Stimulated activated CD4-positive, alpha-beta T cell treated with anti-CD3 and anti-CD28 coated beads, Interleukin-15, amount 100 ng/mL, for 1 hour (primary cell): ENCODE measurements around the gene TTC28.

ENCODE experiments used
- DNase-seq, 2 donors: peaks; one replicate each; pipeline ENCODE4 v3.0.0-alpha.2; 2020; ENCODE audit warnings: low read depth in 1 of 2, low spot score in 1 of 2

The TTC28 gene

DNA sequence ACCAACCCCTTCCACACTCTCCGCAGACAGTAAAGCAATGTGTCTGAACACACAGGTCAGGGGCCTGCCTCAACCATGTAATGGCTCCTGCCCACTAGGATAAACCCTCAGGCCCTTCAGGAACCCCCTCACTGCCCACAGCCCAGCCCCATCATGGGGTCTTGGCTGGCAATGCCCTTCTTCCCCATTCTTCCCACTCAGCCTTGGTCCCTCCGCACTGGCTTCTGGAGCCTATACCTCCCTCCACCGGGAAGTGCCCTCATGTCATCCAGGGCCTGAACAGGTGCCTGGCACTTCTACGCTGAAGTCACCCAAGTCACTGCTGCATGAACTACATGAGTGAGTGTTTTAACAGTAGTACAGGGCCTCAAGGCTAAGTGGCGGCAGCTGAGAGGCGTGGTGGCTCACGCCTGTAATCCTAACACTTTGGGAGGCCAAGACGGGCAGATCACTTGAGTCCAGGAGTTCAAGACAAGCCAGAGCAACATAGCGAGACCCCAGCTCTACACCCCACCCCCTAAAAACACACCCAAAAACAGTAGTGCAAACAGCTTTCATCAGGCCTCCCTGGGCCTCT, 685.8 kb downstream of the TTC28 start:
- DNase-seq, result no peak

DNA sequence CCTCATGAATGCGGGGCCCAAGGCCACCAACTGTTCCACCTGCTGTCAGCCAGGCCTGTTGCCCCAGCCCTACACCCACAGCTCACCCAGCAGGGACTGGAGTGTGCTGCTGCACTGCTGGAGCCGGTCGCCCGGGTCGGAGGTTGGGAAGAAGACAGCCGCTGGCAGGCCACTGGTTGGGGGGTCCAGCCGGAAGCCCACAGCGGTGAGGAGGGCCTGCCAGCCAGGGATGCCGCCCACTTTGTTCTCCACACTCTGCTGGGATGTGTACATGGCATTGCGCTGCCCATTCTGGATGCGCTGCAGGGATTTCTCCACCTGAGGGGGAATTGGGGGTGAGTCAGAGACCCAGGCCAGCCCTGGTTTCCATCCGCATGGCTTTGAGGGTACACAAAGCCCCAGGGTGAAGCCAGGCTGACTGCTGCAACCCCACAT, 686.4 kb downstream of the TTC28 start:
- no peak for DNase-seq

DNA sequence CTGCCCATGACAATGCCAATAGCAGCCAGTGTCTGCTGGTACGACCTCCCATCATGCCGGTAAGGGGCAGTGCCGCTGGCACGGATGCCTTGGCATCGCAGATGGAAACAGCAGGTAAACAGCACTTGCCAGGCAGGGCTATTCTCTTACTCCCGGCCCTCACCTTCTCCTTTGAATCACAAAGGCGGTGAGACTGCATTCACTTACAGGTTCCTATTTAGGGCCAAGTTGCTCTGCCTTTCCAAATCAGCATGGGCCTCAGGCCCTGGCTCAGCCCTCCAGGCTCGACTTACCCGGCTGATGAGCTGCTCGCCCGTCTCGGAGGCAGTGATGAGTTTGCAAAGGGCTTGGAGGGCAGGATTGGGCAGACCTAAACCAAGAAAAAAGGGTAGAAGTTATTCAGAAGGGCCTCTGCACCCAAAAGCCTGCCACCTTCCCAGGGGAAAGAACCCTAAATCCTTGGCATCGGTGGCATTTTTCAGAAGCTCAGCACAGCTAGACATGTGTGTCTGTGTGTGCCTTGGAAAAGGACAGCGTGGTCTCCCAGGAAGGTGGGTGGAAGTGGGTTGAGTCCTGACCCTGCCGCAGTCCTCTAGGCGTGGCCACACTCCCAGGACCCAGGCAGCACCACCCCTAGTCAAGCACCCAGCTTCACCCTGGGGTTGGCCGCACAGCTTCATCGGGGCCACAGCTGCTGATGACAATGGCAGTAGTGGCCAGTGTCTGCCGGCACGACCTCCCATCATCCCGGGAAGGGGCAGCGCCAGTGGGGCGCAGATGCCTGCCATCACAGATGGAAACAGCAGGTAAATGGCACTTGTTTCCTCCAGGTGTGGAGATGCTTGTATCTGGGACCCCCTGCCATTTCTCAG, 687.1 kb downstream of the TTC28 start:
- no peak for DNase-seq

DNA sequence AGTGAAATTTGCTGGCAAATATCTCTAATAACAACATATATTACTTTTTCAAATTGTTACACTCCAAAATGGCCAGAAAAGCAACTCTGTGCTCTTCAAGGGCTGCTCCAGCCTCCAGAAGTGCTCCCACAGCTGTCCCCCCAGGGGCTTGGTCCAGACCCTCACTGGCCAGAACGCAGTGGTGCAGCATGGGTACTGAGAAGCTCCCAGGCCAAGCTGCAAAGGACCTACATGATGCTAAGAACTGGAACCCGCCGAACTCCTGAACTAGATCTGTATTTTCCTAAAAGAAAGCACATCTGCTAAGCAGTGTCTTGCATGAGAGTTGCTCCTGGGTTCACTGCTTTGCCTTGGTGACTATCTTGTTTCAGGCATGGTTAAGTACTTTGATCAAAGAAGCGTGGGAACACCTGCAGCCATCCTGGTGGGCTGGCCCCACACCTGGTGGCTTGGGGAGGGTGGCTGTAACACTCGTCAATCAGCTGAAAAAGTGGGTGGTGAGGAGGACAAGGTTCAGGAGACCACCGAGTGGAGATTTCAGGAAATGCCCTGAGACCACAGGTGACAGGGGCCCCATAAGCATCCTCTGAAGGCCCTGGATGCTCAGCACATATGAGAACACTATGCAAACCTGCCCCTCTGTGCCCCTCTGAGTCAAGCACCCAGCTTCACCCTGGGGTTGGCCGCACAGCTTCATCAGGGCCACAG, 687.9 kb downstream of the TTC28 start:
- DNase-seq, result no peak

DNA sequence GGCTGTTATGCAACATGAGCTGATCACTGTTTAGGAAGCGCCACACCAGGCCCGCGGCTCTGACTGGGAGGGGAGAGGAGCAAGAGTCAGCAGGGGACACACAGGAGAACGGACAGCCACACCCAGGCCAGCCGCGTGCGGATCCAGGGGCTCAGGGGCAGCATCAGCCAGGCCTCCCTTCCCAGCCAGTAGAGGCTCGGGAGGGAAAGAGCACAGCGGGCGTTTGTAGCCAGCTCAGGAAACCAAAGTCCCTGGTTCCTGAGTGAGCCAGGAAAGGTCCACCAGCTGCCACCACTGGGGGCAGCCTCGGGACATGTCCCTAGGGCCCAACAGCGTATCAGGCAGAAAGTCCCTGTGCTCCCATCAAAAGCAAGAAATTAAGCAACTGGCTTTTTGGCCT, 688.8 kb downstream of the TTC28 start:
- DNase-seq, result no peak

DNA sequence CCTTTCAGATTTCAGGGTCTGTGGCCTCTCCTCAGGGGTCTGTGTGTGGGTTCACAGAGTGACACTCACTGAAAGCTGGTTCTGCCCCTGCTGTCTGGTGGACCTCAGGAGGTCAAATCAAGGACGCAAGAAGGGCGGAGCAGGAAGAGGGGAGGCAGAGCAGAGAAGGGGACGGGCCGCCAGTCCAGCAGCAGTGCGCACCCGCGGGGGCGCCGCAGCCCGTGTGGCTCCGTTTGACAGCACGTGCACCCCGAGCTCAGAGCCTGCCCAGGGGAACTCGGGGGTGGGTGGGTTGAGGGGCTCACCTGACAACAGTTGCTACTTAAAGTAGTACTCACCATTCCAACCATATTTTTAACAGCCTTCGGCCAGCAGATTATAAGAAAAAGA, 689.2 kb downstream of the TTC28 start:
- no peak for DNase-seq

DNA sequence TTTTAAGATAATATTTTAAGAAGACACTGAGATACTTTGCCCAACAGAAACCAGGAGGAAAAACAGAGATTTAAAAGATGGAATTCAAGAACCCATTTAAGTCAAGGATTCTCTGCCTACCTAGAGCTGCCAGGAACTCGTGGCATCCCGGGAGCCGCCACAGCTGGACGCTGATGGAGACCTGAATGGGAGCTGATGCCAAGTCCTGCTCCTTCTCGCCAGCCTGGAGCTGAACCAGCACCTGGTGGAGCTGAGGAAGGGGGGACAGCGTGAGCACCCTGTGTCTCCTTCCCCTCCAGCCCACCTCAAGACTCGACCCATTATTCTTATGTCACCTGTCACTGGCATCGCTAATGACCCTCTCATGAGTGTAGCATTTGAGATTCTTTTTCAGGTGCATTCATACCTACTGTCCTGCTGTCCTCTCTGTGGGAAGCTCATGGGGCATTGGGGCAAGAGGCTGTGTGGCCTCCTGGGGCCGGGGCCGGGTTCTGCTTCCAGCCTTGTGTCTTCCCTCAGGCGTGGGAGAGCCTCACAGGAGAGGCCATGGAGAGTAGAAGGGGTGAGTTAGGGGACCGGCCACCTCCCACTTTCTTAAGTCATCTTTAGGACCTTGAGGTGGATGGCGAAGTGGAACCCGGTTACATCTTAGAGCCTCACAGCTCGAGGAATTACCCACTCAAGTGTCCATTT, 689.7 kb downstream of the TTC28 start:
- DNase-seq, result no peak

DNA sequence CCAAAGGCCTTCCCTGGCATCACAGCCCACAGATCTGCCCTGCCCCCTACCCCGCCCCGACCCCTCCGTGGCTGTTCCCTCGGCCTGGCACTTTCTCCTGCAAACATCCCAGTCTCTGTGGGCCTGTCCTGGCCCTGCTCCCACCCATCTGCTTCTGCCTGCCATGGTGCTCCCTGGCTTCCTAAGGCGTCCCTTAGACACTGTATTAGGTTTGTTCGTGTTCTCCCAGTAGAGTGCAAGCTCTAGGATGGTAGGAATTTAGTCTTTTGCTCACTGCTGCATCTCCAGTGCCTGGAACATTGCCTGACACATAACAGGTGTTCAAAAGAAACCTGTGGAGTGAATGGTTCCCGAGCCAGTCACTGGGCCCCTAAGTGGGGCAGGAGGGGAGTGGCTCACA, 690.9 kb downstream of the TTC28 start:
- DNase-seq, result no peak

DNA sequence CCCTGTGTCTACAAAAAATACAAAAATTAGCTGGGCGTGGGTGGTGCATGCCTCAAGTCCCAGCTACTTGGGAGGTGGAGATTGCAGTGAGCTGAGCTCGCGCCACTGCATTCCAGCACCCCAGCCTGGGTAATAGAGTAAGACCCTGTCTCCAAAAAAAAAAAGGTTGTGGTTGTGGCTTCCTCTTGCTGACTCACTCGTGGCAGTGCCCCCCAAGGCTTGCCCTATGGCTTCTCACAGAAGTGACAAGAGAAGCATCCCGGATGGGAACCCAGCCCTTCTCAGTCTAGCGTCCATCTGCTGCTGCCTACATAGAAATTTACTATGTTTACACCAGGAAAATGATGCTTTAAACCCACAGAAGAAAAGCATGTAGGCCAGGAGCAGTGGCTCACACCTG, 692.1 kb downstream of the TTC28 start:
- no peak for DNase-seq

DNA sequence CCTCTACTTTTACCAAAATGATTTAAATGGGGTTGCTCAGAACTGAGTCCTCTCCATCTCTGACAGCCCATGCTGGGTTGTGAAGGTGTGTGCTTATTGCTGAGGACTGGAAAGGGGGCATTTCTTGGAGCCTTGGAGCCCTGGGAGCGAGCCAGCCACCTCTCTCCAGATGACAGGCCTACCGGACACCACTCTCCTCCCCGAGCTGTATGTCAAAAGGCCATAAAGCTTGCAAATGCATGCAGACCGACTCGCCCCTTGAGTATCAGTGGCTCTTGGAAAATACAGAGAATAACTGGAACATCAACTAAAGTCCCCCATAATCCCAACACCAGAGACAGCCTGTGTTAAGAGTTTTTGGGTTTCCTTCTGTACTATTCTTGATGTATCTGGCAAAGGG, 692.7 kb downstream of the TTC28 start:
- DNase-seq, result no peak

DNA sequence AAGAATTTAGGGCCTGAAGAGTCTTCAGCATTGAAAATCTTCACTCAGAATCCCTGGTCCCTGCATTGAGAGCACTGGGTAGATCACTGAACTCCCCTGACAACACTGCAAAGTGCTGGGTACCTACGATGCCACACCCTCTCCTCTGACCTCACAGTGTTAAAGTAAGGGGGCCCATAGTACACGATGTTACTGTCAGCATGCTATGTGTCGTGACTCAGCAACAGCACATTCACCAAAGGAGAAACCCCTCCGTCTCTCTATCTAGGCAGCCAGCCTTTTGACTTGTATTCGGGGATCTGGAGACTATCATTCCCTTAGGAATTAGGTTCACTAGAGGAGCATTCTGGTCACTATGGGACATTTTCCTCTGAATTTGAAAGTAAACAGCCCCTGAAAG, 693.2 kb downstream of the TTC28 start:
- DNase-seq, result no peak

DNA sequence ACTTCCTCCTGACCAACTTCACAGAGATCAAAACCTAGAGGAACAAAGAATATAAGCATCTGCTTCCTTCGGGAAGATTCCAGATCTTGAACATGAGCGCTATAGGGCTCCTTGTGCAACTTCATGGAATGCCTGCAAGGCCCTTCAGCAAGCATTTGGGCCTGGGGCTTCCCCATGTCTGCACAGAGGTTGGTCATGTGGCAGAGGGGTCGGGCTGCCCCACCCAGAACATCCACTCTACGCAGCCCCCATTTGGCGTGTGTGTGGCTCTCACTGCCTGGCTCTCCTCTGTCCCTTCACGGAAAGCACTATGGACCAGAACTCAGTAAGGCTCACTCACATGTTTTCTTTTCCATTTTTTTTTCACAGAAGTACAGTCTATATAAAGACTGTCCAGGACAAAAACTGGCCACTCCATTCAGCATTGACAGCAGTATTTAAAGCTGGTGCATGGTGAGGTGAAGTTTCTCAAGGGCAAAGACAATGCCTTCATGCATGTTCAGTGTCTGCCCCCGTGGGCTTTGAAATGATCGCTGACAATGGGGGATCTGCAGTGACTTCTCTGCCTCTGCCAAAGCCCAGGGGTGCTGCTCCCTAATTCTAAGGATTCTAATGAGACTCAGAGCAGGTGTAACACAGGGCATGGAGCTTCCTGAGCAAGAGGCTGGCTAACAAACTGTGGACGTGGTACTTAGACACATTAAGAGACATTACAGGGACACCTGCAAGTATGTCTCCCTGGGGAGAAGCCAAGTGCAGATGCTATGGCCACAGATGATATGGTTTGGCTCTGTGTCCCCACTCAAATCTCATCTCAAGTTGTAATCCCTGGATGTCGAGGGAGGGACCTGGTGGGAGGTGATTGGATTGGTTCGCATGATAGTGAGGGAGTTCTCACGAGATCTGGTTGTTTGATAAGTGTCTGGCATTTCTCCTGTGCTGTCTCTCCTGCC, 694.0 kb downstream of the TTC28 start:
- DNase-seq, result no peak

DNA sequence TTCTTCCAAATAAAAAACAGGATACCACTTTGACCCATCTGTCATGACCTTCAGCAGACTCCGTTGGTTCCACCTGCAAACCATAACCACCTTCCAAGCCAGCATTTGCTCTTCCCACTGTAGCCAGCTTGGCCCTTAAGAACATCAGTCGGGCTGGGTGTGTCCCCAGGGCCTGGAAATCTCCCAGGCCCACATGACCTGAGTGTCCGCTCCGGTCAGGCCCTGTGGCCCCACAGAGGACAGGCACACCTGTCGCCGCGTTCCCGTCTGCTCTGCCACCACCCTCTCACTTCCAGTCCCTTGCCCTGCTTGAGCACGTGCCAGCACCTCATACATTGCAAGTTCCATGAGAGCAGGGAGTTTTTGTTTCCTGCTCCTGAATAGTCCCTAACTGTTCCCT, 694.9 kb downstream of the TTC28 start:
- no peak for DNase-seq

DNA sequence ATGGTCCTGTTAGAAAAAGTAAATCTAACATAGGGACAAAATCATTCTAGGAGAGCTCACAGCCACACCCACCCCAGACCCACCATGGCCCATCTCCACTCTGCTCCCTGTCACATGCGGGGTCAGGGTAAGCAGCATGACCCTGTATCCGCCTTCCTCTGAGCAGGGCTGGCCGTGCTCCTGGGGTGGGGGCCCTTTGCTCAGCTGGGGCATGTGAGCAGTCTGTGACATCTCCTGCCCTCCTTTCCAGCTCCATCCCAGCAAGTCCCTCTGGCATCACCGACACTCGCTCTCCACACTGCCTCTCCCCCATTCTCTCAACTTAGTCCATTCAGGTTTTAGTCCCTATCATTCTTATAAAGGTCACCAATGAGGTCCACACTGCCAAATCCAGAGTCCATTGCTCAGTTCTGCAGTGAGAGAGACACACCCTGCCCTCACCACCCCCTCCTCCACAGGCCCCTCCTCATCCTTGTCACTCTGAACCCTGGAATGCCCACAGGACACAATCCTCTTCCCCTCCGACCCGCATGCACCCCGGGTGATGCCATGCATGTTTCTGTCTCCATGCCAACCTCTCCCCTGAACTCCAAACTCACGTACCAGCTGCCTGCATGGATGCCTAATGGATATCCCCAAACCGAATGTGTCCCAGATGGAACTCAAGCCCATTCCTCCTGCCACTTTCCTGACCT, 695.5 kb downstream of the TTC28 start:
- no peak for DNase-seq

DNA sequence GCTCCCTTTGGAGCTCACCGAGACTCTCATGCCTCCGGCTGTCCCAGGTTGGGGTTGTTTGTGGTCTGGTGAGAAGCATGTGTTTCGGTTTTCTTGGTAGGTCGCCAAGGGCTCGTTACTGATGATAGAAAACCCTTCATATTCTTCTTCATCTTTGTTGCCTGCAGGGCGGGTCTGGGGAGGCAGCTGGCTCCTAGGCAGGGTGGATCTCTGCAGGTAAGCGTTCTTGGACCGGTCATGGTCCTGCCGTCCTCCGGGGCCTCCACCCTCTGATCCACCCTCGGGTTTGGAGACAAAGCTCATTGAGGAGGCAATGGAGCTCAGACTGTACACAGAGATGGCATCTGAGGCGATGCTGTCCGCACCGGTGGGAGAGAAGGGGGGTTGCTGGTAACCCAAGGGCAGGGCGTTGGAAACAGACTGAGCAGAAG, 696.3 kb downstream of the TTC28 start:
- DNase-seq, result no peak

DNA sequence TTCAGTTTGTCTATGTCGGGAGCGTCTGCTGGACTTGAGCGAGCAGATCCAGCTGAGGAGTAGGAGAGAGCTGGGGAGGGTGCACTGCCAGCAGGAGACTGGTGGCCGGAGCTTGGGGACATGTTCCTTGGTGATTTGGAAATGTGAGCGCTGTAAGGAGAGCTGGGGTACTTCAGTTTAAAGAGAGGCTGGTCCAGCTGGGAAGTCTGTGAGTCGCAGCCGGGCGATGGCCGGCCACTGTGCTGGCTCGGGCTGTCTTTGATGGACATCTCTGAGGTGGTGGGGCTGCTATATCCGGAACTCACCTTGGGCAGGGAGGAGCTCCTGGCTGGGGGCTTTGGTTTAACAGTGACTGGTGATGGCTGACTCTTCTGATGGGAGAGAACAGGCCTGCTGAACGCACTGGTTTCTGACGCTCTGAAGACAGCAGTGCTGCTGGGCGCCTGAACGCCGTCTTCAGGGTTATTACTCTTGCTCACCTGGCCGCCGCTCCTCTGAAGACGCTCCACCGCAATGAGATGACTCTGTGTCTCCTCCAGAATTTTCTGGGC, 696.9 kb downstream of the TTC28 start:
- DNase-seq, result no peak

DNA sequence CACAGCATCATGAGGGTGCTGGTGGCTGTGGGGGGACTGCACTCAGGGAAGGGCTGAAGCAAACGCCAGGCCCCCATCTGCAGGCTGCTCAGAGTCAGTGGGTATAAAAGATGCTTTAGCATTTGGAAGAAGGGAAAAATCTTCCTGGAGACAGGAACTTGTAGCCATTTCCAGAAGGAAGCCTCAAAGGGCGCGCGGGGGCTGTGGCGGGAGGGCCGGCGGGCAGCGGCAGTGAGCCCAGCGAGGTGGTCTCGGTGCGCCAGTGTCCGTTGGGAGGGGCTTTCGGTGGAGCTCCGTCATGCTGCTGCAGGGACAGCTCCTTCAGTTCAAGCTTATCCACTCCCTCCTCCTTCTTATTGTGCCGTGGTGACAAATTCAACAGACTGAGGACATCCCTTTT, 697.5 kb downstream of the TTC28 start:
- no peak for DNase-seq

DNA sequence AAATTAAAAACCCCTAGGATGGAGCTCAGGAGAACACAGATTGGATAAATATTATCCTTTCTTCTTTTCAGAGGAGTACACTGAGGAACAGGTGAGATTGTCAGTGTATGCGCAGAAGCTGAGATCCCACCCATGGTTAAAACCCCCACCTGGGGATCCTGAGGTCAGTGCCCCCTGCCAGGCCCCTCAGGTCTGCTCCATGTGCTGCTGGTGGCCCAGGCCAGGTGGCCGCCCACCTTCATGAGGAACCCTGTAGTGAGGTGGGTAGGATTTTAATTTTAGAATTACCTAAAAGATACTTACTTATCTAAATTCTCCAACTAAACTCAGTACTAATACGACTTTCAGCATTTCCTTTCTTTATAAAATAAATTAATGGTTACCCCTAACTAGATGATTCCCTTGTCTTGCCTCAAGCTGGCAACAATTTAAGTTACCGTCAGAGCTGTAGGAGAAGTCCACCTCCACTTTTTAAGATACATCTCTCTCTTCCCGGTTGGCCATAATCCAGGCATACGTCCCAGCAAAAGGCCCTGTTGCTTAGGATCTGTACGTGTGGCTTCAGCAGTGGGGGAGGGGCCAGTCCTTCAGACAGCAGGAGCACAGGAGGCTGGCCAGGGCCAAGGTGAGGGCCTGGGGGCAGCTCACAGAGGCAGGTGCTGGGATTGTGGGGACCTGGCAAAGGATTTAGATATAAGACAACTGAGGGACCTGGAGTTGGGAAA, 699.1 kb downstream of the TTC28 start:
- no peak for DNase-seq

DNA sequence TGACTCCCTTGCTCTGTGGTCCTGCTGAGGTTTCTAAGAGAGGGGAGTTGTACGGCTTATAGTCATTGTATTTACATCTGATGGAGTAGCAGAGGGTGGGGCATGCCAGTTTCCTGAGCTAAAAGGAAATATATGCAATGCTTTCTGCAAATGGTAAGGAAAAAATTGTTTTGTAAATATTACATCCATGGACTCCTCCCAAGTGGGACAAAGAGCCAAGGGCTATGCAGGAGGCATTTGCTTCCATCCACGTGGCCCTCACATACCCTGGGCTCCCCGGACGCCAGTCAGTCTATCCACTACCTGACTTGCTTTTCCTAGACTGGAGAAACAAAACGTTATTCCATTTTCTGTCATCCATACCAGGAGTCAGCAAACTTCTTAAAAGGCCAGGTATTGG, 700.8 kb downstream of the TTC28 start:
- no peak for DNase-seq
